Small intestine (tissue), 7 donors: Measurements from ENCODE around the gene VAV1. TPM values are rescaled to one million over a fixed set of nuclear protein-coding genes. Genes with fewer than 3 reads are reported as not detected.

Source experiments
- DNase-seq, 2 donors: peaks; one replicate each; pipeline versions ENCODE4 v3.0.0 to v3.0.0-alpha.2; 2013
- FAIRE-seq: peaks from 2 replicates; lab custom pipeline; 2012; peaks lifted over from hg19 to GRCh38; lab: Jason Lieb, UNC
- H3K27ac ChIP-seq, 3 donors: one replicate each; pipeline ENCODE4 v1.5.1; 2013; ENCODE audit warnings: low read length in 2 of 3, mild to moderate bottlenecking in 2 of 3, control low read depth in 1 of 3, inconsistent platforms in 1 of 3, low read depth in 1 of 3, moderate library complexity in 1 of 3
- H3K27me3 ChIP-seq, 3 donors: one replicate each; pipeline ENCODE4 v1.6.1; 2013; ENCODE audit warnings: low read length in 3 of 3, inconsistent platforms in 1 of 3; ENCODE audit not compliant: control insufficient read depth in 3 of 3, insufficient read depth in 3 of 3
- H3K36me3 ChIP-seq, 3 donors: one replicate each; pipeline ENCODE4 v1.6.1; 2013; ENCODE audit warnings: low read length in 3 of 3, inconsistent platforms in 1 of 3, low read depth in 1 of 3, mild to moderate bottlenecking in 1 of 3, moderate library complexity in 1 of 3; ENCODE audit not compliant: control insufficient read depth in 3 of 3, insufficient read depth in 2 of 3
- H3K4me1 ChIP-seq, 3 donors: one replicate each; pipeline ENCODE4 v1.6.1; 2013; ENCODE audit warnings: low read length in 2 of 3, inconsistent platforms in 1 of 3, low read depth in 1 of 3, mild to moderate bottlenecking in 1 of 3, moderate library complexity in 1 of 3; ENCODE audit not compliant: control insufficient read depth in 3 of 3, insufficient read depth in 2 of 3
- H3K4me3 ChIP-seq, 3 donors: one replicate each; pipeline ENCODE4 v1.5.1; 2013; ENCODE audit warnings: low read length in 3 of 3, control low read depth in 1 of 3, inconsistent platforms in 1 of 3, low read depth in 1 of 3, mild to moderate bottlenecking in 1 of 3, moderate library complexity in 1 of 3
- H3K9me3 ChIP-seq, 2 donors: one replicate each; pipeline ENCODE4 v1.6.1; 2013; ENCODE audit warnings: low read depth in 1 of 2, low read length in 1 of 2; ENCODE audit not compliant: control insufficient read depth in 2 of 2, insufficient read depth in 1 of 2
- WGBS, 3 donors: extraction: QIAGEN DNeasy Blood & Tissue Kit; methylation state at CpG; one replicate each; pipeline ENCODE4 v1.1.7; 2013; 5-methylcytosine and 5-hydroxymethylcytosine counted together
- polyA plus RNA-seq, 4 donors: library from polyadenylated mRNA; stranded (reverse) in 3 of 4; unstranded in 1 of 4; fragments of 200-250 nt in 3 of 4; fragments of 120-200 nt in 1 of 4; gene quantifications; one replicate each; pipeline versions ENCODE4 v1.2.1 to v1.2.3, GENCODE V29; 2013
- donor health status: healthy with polysubstance abuse.
- donor health status: control.
- donor health status: control.
- donor health status: Bipolar disorder and iron deficiency.
- donor health status: healthy.

VAV1 gene
- polyA plus RNA-seq, 4 donors: 2.5 to 3.5 (median 3.1) TPM

GRCh38 chr19:6890938-6891337 is 118.4 kb downstream of the VAV1 start:
- 49 to 63% (median 54%) methylated on average over 8 of the region's 8 CpGs for WGBS, 3 donors
- H3K4me3 ChIP-seq: no peak overlapping the region
- H3K27ac ChIP-seq: no peak overlapping the region
- H3K27me3 ChIP-seq: peaks cover 0 to 2% (median 0%) of the 10 kb centered on the region in 3 donors
- no peak for DNase-seq
- H3K4me1 ChIP-seq: no peaks in the 10 kb centered on the region
- peaks cover 0 to 13% of the 10 kb centered on the region in 2 donors for H3K9me3 ChIP-seq
- no peak for FAIRE-seq
- H3K36me3 ChIP-seq: no peaks in the 10 kb centered on the region

DNA sequence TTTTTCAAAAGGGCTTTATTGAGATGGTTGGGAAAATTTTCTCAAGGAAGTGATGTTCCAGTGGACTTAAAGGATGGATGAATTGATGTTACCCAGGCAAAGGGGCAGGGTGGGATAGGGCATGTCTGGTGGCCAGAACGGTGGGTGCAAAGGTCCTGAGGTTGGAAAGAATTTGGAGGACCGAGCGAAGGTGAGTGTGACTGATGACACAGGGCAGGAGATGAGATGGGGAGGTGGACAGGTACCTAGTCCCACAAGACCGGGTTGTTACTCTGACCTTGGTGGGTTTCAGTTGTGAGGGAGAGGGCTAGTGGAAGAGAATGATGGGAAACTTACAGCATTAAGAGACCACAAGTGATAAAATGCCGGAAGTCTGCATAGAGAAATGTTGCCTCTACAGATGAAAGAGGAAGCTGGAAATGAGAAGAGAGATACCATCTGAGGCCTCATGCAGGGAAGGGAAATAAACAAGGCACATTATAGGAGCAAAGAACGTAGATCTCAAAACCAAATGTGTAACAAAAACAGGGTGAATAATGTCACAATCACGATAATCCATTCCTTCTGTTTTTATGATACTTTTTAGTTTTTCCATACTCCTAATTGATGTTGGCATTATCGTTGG is 119.4 kb downstream of the VAV1 start:
- 69 to 75% (median 70%) methylated on average over 8 of the region's 8 CpGs for WGBS, 3 donors
- Histone ChIP-seq H3K9me3 (peaks cover 0 to 13% of the 10 kb centered on the region in 2 donors), H3K27ac (peak overlapping the region in 1 of 3 donors; percentile 17), H3K4me1 (no peaks in the 10 kb centered on the region), H3K4me3 (no peak overlapping the region), H3K27me3 (peaks cover 0 to 2% (median 0%) of the 10 kb centered on the region in 3 donors), H3K36me3 (no peaks in the 10 kb centered on the region)
- no peak for DNase-seq
- FAIRE-seq: no peak

- Histone ChIP-seq H3K27ac (no peak overlapping the region), H3K4me1 (no peaks in the 10 kb centered on the region), H3K27me3 (peaks cover 0 to 2% (median 0%) of the 10 kb centered on the region in 3 donors), H3K4me3 (no peak overlapping the region), H3K36me3 (no peaks in the 10 kb centered on the region), H3K9me3 (peaks cover 0 to 14% of the 10 kb centered on the region in 2 donors)
- WGBS, 3 donors: 83 to 88% (median 88%) methylated on average over 1 of the region's 1 CpG
- DNase-seq (no peak), FAIRE-seq (no peak)
These were observed 121.8 kb downstream of the VAV1 start for GRCh38 chr19:6894313-6894712.

DNA sequence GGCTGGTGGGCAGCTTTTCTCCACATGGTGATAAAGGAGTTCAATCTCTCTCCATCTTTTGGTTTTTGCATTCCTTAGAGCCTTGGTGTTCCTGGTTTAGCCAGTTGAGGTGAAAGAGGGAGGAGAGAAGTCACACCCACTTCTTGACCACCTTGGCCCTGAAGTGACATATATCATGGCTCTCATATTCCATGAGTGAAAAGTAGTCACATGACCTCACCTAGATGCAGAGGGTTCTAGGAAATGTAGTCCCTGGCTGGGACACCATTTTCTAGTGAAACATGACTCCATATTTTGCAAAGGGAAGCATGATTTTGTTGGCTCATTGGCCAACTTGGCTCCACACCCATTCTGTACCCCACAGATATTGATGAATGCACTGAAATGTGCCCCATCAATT is 130.9 kb downstream of the VAV1 start:
- no peak overlapping the region for H3K27ac ChIP-seq
- peaks cover 0 to 28% of the 10 kb centered on the region in 2 donors for H3K9me3 ChIP-seq
- no peaks in the 10 kb centered on the region for H3K4me1 ChIP-seq
- FAIRE-seq (no peak), DNase-seq (no peak)
- H3K36me3 ChIP-seq: no peaks in the 10 kb centered on the region
- H3K4me3 ChIP-seq: no peak overlapping the region
- no peaks in the 10 kb centered on the region for H3K27me3 ChIP-seq

DNA sequence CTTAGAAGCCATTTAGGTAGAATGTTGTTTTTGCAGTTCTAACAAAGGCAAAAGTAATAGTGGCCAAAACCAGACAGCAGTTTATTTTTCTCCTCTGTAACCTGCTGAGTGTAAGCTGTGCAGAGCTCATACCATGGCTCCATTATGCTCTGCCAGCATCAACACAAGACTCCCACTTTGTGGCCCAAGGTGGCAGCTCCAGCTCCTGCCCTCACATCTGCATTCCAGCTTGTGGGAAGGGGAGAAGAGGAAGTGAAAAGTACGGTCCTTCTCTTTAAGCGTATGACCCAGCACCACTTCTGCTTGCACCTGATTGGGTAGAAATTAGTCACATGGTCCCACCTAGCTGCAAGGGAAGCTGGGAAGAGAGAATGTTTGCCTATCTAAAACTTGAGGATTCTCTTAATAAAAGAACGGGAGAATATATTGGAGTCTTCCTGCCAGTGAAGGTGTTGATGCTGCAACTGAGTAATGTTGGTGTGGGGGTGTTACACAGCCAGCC is 134.1 kb downstream of the VAV1 start:
- Histone ChIP-seq H3K36me3 (no peaks in the 10 kb centered on the region), H3K27ac (no peak overlapping the region), H3K9me3 (peaks cover 0 to 20% of the 10 kb centered on the region in 2 donors), H3K4me1 (no peaks in the 10 kb centered on the region), H3K27me3 (no peaks in the 10 kb centered on the region), H3K4me3 (no peak overlapping the region)
- FAIRE-seq (no peak), DNase-seq (no peak)
- 14 to 66% (median 48%) methylated on average over 3 of the region's 3 CpGs for WGBS, 3 donors

Other genes with a start within 250 kb of the VAV1 start
- under 1 TPM in 2 of 4 donors, not detected in 2; 0.22 to 0.37 TPM for gene TNFSF9, start 241.7 kb upstream of the VAV1 start, polyA plus RNA-seq
- under 1 TPM in 2 of 4 donors, not detected in 2; 0.15 to 0.89 TPM for gene CD70, start 181.6 kb upstream of the VAV1 start, polyA plus RNA-seq
- 1 to 10 TPM in 1 of 4 donors, under 1 TPM in 3; 0.22 to 2.2 (median 0.71) TPM for gene TNFSF14, start 102.5 kb upstream of the VAV1 start, polyA plus RNA-seq
- 100 to 1,000 TPM in 2 of 4 donors, 10 to 100 TPM in 1, 1 to 10 TPM in 1; 9.5 to 552 (median 63.2) TPM for gene C3, start 52.1 kb upstream of the VAV1 start, polyA plus RNA-seq
- gene GPR108, start 35.1 kb upstream of the VAV1 start, polyA plus RNA-seq: 100 to 1,000 TPM in 2 of 4 donors, 10 to 100 TPM in 2; 68.9 to 128 (median 89.2) TPM
- 100 to 1,000 TPM in 1 of 4 donors, 10 to 100 TPM in 3; 42.1 to 141 (median 84.1) TPM for gene TRIP10, start 33.0 kb upstream of the VAV1 start, polyA plus RNA-seq
- gene SH2D3A, start 5.3 kb upstream of the VAV1 start, polyA plus RNA-seq: 10 to 100 TPM; 23.9 to 71.6 (median 42.1) TPM
- gene ADGRE1, start 114.9 kb downstream of the VAV1 start, polyA plus RNA-seq: 1 to 10 TPM in 1 of 4 donors, under 1 TPM in 3; 0.12 to 1.9 (median 0.38) TPM
- gene MBD3L2B, start 248.7 kb downstream of the VAV1 start, polyA plus RNA-seq: under 1 TPM in 1 of 4 donors, not detected in 3; 0.09 TPM